Middle frontal gyrus (tissue), 1 donor: ENCODE results near the gene JADE3.

ENCODE experiments used
- DNase-seq: peaks from one replicate; pipeline ENCODE4 v3.0.0-alpha.2; 2015; ENCODE audit warnings: low spot score; ENCODE audit errors: extremely low spot score

The JADE3 gene

DNA sequence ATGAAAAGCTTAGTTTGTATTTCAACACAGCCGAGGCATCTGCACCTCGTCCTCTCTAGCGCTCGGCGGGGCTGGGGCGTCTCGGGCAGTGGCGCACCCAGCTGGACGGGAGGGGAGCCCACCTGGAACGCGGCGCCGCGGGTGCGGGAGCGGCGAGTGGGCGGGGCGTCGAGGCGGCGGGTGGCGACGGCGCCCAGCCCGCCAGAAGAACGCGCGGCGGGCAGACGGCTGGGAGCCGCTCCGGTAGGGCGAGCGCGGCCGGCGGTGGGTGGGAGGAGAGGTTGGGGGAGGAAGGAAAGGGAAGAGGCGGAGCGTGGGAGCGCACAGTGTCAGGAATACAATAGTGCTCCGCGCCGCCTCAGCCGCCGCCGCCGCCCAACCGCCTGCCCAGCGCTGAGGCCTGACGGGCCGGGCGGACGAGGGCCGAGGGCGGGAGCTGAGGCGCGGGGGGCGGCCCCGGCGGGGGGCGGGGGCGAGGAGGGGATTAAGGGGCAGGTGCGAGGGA is at the start of gene JADE3:
TSS of gene JADE3 (plus strand) at position 324 of the 505 bp plus-strand sequence. CDS start 72,474 bp downstream, outside the sequence.
- no peak for DNase-seq

DNA sequence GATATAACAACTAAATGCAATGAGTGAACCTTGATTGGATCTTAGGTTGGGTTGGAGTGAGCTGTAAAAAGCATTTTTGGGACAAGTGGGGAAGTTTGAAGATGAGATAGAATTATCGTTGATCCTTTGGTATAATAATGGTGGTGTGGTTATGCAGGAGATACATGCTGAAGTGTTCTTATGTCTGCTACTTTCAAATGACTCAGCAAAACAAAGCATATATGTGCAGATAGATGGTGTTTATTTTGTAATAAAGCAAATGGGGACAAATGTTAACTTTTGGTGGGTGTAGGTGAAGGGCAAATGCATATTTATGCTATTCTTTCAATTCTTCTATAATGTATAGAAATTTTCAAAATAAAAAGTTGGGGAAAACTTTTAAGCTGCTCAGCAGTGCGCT is 49.1 kb upstream of the JADE3 start:
- DNase-seq, result no peak

DNA sequence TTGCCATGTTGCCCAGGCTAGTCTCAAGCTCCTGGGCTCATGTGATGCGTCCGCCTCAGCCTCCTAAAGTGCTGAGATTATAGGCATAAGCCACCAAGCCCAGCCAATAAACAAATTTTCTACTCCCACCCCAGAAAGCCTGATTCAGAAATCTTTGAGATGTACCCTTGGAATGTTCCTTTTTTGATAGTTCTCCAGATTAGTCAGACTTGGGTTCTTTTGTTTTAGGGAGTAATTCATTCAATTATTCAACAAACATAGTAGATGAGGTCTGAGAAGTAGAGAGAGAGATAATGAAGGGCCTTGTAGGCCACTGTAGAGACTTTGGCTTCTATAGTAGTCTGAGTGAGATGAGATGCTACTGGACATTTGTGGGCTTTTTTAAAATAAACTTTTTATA is 47.6 kb upstream of the JADE3 start:
- no peak for DNase-seq

DNA sequence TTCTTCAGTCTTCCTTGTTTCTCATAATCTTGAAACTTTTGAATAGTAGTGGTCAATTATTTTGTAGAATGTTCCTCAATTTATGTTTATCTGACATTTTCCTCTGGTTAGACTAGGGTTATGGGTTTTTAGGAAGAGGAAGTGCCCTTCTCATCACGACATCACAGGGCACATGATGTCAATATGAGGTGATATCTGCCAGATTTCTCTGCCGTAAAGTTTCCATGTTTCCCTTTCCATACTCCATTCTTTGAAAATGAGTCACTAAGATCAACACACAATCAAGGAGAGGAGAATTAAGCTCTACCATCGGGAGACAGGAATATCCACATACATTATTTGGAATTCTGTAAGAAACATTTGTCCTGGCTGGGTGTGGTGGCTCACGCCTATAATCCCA is 46.9 kb upstream of the JADE3 start:
- DNase-seq, result no peak

DNA sequence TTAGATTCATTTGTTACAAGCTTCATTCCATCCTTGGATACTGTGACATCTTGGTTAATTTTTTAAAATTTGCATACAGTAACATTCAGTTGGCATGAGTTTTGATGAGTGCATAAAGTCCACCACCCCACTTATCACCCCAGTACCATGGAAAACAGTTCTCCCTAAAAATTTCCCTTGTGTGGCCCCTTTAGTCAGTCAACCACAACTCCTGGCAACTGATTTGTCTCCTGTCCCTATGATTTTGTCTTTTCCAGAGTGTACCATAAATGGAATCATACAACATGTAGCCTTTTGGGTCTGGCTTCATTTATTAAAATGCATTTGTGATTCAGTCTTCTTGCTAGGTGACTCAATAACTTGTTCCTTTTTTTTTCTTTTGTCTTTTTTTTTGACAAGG is 45.5 kb upstream of the JADE3 start:
- DNase-seq, result no peak

DNA sequence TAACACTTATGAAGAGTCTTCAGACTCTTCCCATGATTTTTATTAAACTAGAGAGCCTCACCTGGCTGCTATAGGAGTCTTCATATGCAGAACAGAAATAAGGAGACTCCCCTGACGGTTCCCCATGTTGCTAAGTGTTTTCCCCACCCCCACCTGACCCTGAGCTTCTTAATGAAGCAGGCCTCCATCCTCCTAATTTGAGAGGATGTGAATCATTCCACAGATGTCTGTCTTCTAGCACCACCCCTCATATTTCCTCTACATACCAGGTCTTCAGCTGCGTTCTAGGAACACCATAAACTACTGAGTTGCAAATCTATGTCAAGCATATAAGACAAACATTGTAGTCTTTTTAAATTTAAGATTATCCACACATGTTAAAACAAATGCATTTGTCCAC is 38.5 kb upstream of the JADE3 start:
- no peak for DNase-seq

DNA sequence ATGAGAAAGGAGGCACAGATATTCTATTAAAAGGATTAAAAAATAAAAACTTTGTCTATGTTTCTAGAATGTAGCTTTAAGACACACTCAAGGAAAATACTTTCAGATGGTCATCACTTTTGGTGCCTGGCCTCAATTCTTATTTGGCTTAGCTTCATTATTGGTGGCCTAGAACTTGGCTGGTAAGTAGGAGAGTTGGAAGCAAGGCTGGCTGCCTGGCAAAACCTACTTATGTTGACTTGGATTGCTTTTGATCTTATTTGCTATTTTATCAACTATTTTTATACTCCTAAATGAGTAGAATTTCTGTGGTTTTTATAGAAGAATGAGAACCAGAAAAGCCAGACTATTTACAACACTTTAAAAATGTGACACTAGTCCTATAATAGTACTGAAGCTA is 35.3 kb upstream of the JADE3 start:
- DNase-seq, result no peak

DNA sequence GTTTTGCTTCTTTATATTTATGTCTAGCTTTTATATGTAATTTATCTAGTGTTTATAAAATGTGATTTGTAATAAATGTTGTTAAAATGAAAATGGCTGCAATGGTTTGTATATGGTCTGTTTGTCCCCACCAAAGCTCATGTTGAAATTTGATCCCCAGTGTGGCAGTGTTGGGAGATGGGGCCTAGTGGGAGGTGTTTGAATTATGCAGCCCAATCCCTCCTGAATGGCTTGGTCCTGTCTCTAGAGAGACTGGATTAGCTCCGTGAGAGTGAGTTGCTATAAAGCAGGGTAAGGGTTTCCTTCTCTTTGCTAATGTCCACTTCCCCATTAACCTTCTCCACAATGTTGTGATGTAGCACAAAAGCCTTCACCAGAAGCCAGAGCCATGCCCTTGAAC is 30.0 kb upstream of the JADE3 start:
- no peak for DNase-seq

DNA sequence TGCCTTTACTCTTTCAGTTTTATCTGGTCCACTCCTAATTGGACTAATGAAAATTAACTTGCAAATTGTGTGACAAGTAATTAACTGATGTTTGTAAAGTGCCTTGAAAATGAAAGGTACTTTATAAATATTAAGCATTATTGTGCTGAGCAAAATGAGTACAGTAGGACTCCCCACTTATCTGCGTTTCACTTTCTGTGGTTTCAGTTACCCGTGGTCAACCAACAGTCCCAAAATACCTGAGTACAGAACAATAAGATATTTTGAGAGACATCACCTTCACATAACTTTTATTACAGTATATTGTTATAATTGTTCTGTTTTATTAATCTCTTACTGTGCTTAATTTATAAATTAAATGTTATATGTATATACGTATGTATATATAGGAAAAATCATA is 27.4 kb upstream of the JADE3 start:
- DNase-seq, result no peak

DNA sequence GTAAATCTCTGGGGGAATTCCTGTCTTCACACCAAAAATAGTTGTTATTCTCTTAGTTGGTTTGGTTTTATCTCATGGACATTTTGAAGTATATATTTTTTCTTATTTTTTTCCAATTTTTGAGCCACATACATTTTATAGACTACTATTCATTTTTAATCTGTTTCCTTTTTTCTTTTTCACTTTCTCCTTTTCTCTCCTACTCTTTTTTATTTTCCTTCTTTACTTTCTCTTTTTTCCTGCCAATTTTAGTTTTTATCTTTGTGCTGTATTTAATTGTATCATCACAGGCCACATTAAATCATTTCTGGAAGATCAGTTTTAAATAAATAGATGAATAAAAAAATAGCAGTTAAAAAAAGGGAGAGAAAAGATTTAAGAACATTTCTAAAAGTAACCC is 14.0 kb upstream of the JADE3 start:
- DNase-seq, result no peak

DNA sequence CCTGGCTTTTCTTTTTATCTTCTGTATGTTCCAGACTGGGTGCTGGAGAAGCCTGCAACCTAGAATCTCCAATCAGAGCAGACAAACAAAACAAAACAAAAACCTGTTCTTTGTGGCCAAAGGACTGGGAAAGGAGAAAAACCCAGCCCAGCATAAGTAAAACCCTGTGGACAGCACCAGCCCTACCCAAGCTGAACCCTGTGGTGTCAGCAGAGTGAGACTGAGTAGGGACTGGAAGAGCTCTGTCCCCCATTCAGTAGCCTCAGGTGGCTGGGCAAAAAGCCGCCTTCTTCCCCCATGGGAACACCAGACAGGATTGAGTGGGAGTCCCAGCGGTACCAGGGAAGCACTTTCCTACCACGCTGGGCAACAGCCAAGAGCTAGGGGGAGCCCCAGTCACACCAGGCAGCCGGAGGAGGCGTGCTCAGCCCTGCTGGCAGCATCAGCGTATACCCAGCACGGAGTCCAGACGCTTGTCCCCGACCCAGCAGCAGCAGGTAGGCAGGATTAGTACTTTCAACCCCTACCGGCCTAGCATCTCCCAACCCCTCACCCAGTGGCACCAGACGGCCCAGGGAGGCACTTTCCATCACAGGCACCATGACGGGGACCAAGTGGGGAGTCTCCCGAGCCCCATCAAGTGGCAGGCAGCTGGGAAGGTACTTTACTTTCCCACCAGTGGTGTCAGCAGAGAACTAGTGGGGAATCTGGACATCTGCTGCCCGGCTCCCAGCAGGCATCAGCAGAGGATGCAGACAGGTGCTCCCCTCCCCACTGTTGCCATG is 8.6 kb upstream of the JADE3 start:
- peak; percentile 51 for DNase-seq

DNA sequence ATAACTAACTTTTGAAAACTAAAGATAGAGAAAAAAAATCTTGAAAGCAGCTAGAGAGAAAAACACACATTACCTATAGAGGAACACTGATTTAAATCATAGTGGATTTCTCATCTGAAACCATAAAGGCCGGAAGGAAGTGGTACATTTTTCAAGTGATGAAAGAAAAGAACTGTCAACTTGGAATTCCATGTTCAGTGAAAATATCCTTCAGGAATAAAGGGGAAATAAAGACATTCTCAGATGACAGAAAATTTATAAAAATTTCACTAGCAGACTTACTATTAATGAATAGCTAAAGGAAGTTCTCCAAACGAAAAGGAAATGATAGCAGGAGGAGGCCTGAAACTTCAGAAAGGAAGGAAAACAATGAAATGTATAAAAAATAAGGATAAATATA is 7.6 kb upstream of the JADE3 start:
- DNase-seq, result no peak

DNA sequence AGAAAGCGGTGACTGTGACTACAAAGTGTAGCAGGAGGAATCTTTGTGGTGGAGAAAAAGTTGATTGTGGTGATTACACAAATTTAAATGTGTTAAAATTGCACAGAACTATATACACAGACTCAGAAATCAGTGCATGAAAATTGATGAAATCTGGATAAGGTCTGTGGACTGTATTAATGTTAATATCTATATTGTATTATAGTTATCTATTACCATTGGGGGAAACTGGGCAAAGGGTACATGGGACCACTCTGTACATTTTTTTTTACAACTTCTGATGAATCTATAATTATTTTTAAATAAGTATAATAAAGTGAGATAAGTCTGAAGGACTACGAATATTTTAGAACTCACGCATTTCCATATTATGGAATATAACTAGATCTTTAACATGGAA is 1.8 kb upstream of the JADE3 start:
- no peak for DNase-seq

DNA sequence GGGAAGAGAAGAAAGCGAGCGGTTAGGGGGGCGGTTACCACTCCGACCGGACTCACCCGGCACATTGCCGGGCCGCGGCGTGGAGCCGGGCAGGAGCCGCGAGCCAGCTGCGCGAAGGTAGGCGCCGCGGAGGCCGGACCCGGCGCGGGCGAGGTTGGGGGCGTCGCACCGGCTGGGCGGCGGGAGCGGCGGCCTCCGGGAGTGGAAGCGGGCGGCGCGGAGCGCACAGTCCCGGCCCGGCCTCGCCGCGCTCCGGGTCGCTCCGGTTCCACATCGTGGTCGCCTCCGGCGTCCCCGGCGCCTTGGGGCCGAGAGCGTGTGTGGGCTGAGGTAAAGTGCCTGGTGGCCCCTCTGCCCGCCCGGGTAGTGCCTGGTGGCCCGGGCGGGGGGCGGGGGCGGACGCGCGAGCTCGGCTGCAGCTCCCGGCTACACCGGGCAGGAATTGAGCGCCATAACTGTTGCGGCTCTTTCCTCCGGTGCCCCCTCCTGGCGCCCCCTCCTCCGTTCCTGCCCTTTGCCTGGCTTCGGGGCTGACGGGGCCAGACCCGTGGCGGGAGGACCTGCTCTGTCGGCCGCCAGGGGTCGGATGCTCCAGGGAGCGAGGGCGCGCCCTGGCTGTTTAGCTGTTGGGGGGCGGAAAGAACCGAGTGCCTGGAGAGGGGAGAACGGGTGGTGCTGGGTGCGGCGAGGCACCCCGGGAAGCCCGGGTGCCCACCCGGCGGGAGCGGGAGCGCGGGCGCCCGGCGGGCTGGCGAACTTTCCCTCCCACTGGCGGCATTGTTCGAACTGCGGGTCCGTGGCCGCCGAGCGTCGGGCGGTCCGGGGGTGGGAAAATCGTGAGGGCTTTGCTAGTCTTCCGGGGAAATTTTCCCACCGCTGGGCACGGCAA is 626 bp downstream of the JADE3 start:
- no peak for DNase-seq

DNA sequence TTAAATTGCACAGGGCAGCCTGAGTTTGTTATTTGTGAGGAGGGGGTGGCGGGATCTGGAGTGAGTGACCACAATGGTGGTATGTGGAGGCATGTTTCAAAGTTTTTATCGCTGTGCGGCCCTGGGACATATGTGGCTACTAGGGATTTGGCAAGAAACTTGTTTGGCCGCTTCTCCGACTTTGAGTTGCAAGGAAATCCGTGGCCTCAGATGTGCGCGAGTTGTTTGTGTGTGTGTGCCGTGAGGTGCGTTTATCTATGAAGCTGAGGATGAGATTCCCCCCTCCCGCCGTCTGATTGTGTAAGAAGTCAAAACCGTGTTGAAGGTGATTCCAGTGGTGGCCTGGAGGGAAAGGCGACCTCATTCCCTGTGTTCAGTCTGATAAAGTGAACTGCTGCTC is 1.4 kb downstream of the JADE3 start:
- no peak for DNase-seq

DNA sequence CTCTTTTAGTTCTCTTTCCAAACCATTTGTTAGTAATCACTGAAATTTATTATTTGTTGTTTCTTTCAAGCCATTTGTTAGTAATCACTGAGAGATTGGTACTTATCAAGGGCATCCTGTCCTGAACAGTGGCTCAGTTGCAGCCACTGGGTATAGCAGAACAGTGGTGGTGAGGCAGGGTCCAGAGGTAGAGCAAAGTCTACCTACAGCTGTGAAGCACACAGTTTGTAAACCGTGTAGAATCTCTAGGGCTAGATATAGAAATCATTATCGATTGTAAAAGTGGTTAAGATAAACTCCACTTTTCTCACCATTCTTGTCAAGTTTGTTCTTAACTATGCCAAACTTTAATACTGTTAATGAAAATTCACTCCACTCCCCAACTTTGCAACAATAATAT is 4.1 kb downstream of the JADE3 start:
- DNase-seq, result no peak

DNA sequence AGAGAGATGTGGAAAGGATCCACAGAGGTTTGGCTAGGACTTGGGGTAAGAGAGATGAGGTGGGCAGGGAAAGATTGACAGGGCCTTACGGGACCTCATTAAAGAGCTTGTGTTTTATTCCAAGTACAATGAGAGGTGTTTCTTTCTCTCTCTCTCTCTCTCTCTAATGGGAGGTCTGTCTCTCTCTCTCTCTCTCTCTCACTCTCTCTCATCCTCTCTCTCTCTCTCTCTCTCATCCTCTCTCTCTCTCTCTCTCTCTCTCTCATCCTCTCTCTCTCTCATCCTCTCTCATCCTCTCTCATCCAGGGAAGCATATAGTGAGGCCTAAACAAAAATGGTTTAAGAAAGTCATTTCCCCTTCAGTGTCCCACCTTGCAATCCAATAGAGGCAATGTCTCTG is 5.4 kb downstream of the JADE3 start:
- no peak for DNase-seq

DNA sequence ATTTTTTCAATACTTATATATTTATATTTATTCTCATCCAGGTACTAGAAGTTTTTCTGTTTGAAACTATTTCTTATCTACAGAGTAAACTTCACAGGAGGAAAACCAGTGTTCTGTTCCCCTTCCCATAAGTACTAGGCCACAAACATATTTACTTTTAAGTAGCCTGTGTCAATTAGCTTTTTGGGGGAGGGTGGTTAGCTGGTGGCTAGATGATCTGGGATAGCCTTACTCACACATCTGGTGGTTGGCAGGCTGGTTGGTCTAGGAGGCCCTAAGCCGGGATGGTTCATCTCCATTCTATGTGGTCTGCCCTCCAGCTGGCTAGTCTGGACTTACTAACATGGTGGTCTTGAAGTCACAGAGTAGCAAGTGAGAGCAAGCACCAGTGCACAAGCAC is 6.2 kb downstream of the JADE3 start:
- DNase-seq, result no peak

DNA sequence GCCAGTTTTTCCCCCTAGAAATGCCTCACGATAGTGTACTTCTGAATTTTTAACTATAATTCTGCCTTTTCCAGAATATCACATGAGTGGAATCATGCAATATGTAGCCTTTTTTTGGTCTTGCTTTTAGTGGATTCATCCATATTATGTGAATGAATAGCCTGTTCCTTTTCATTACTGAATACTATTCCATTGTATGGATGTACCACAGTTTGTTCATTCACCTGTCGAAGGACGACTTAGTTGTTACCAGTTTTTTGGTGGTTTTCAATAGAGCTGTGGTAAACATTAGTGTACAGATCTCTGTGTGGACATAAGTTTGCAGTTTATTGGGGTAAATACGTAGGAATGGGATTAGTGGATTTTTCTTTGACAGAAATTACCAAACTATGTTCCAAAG is 8.0 kb downstream of the JADE3 start:
- no peak for DNase-seq

DNA sequence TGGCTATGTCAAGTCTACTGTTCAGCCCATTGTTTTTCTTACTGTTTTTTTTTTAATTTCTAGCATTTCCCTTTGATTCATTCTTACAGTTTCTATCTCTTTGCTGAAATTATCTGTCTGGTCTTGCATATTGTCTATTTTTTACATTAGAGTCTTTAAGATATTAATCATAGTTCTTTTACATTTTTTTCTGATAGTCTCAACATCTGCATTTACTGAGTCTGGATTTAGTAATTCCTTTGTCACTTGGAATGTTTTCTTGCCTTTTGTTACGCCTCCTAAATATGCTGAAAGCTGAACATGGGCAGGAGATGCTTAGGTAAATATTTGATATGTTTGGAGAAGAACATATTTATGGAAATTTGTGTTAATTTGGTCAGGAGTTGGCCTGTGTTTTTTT is 10.4 kb downstream of the JADE3 start:
- no peak for DNase-seq

DNA sequence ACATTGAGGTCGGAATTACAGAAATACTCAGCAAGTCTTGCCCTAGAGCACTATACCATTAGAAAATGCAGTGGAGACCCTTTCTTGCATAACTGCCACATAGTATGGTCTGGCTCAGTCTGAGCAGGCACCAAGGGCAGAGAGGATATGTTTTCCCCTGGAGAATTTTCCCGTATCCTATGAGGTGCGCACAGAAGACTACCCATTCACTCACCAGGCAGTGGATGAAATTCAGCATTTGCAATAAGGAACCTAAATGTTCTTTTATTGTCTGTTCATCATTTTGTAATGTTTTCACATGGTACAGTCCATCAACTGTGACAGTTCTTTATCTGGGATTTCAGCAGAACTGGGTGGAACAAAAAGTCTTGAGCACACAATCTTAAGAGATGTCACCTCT is 15.5 kb downstream of the JADE3 start:
- no peak for DNase-seq

DNA sequence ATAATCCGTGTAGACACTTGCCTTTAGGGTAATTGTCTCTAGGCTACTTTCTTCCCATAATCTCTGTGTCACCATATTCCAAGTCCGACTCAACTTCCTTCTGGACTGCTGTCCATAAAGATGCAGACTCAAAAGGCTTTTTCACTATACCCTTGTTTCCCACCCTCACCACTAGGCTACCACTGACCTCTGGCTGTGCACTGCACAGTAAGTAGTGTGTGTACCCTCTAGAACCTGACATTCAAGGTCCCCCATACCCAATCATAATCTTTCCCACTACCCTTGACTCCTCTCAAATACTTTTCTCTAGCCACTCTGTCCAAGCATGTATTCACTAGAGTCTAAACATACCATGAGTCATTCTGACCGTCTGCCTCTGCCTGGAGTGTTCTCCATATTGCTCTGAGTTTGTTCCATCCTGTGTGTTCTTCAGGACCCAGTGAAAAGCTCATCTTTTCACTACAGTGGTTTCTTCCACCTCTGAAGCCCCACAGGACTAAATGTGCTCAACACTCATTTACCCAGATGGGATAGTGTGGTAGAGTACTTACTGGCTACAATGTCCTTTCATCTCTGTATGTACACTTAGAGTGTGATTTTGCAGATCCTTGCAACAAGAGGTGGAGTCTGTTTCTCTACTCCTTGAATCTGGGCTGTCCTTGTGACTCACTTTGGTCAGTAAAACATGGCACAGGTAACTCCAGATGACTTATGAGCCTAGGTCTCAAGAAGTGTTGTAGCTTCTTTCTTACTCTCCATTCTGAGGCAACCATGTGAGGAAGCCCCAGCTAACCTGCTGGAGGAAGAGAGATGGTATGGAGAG is 17.4 kb downstream of the JADE3 start:
- DNase-seq, result no peak
